Effector CD4-positive, alpha-beta T cell (primary cell): Measurements from ENCODE around the gene G3BP2.
"Not testable (repeated sequence)": the region's sequence is repeated elsewhere in the genome, so short reads cannot be mapped to it uniquely, and the experiment has no call there.

Experiments
- DNase-seq: peaks from one replicate; pipeline ENCODE4 v3.0.0-alpha.2; 2020

G3BP2 gene

GRCh38 chr4:75683482-75684155, 10.4 kb upstream of the G3BP2 start:
- no peak for DNase-seq

GRCh38 chr4:75679876-75680575, 6.8 kb upstream of the G3BP2 start:
- no peak for DNase-seq

GRCh38 chr4:75678965-75679364, 5.8 kb upstream of the G3BP2 start:
- no peak for DNase-seq

GRCh38 chr4:75678473-75678872, 5.3 kb upstream of the G3BP2 start:
- DNase-seq, result no peak

GRCh38 chr4:75675004-75675531, 1.9 kb upstream of the G3BP2 start:
- DNase-seq, result no peak

GRCh38 chr4:75673959-75674328, 733 bp upstream of the G3BP2 start:
- DNase-seq, result no peak

- DNase-seq, result peak; percentile 71
Observed at GRCh38 chr4:75672461-75673026, 667 bp downstream of the G3BP2 start.

- no peak for DNase-seq
Observed at GRCh38 chr4:75671802-75672421, 1.3 kb downstream of the G3BP2 start.

- DNase-seq, result no peak
Observed at GRCh38 chr4:75668596-75668995, 4.6 kb downstream of the G3BP2 start.

GRCh38 chr4:75667636-75668035, 5.6 kb downstream of the G3BP2 start:
- not testable (repeated sequence) for DNase-seq

- DNase-seq, result no peak
Observed at GRCh38 chr4:75666299-75666698, 6.9 kb downstream of the G3BP2 start.

GRCh38 chr4:75664604-75665003, 8.6 kb downstream of the G3BP2 start:
- not testable (repeated sequence) for DNase-seq

- no peak for DNase-seq
Observed at GRCh38 chr4:75662626-75663025, 10.6 kb downstream of the G3BP2 start.

GRCh38 chr4:75660491-75660890, 12.7 kb downstream of the G3BP2 start:
- no peak for DNase-seq

GRCh38 chr4:75659512-75660031, 13.6 kb downstream of the G3BP2 start:
- no peak for DNase-seq

- DNase-seq, result no peak
Observed at GRCh38 chr4:75658876-75659275, 14.3 kb downstream of the G3BP2 start.

GRCh38 chr4:75655562-75655961, 17.6 kb downstream of the G3BP2 start:
- DNase-seq, result no peak

GRCh38 chr4:75654905-75655304, 18.3 kb downstream of the G3BP2 start:
- no peak for DNase-seq

GRCh38 chr4:75653845-75654503, 19.2 kb downstream of the G3BP2 start:
- DNase-seq, result no peak

GRCh38 chr4:75644095-75644494, 29.1 kb downstream of the G3BP2 start:
- DNase-seq, result no peak

GRCh38 chr4:75643651-75644050, 29.6 kb downstream of the G3BP2 start:
- no peak for DNase-seq

- no peak for DNase-seq
Observed at GRCh38 chr4:75639124-75639695, 34.0 kb downstream of the G3BP2 start.
